CD4-positive, alpha-beta T cell treated with Interleukin-4 for 1 hour (primary cell): ENCODE measurements around the gene SELENOH.

Source experiments
- DNase-seq, 2 donors: peaks; one replicate each; pipeline ENCODE4 v3.0.0-alpha.2; 2020 to 2022

The SELENOH gene

GRCh38 chr11:57751176-57751575, 9.9 kb downstream of the SELENOH start:
- DNase-seq, result no peak

GRCh38 chr11:57751676-57752253, 10.5 kb downstream of the SELENOH start, which contains the start of gene BTBD18:
Gene BTBD18 (minus strand): TSS chr11:57751819. CDS start chr11:57751188, 631 bp downstream.
- peak in 1 of 2 donors; percentile 22 for DNase-seq

DNA sequence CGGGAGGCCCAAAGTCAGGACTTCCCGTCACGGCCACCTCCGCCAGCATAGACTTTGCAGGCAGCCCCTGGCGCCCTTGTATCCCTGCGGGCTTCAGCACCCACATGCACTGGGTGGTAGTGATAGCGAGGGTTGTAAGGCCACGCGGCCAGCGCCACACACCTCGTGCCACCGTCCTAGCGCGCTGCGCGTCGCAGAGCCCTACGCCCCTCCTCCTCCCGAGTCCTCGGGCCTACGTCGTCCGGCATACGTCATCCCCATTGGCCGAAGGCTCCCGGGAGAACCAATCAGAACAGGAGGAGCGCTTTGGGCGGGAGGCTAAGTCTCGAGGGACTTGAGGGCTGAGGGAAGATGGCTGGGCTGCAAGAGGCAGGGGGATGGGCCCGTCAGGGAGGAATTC, 11.7 kb downstream of the SELENOH start:
- no peak for DNase-seq

- DNase-seq, result no peak
Measured at GRCh38 chr11:57758174-57758573, 16.9 kb downstream of the SELENOH start.

GRCh38 chr11:57761301-57762234, 20.3 kb downstream of the SELENOH start, which contains the start of gene CTNND1:
Gene CTNND1 (plus strand): TSS chr11:57761802. CDS start chr11:57791479, 29,677 bp downstream.
- DNase-seq, result peak; percentile 16 to 54

DNA sequence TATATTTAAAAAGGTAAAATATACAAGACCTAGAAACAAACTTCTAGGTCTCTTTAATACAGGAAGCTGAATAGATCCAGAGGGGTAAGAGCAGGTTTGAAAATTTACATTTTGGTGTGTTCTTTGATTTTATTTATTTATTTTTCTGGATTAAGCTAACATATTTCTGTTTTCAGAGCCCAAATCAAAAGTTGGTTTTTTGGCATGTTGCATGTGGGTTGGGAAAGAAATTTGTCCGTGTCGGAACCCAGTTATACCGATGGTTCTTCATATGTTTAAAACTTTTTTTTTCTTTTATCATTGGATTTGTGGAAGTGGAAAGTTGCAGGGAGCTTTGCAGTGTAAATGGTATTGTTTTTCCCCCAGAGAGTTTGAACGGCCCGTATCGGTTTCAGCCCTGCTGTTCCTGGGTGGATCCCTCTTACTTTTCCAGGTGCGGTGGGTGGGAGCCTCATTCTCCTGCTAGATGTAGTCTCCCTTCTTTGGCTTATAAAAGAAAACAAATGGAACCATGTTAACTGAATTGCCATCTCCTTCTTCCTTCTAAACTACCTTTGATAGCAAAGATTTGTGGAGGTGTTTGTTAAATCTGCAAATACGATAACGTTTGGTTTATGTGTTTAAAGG, 21.1 kb downstream of the SELENOH start:
- DNase-seq, result no peak

DNA sequence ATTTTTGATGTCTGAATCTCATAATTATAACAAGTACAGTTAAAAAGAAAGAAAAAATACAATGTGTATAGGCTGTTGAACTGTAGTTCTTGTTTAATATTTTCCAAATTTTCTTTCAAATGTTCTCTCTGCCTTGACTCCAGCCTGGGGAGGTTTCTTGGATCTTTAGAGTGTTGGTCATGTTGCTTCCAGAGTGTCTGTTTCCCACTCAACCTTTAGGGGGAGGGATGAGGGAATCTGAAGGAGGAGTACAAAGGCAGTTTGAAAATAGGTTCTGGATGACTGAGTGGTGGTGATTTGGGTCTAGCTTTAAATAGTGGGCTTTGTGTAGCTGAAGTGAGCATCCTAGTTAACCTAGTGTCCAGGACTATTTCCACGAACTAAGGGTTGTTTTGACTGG, 22.3 kb downstream of the SELENOH start:
- no peak for DNase-seq

- no peak for DNase-seq
Measured at GRCh38 chr11:57764021-57764420, 22.7 kb downstream of the SELENOH start.

GRCh38 chr11:57764566-57764965, 23.3 kb downstream of the SELENOH start:
- no peak for DNase-seq

DNA sequence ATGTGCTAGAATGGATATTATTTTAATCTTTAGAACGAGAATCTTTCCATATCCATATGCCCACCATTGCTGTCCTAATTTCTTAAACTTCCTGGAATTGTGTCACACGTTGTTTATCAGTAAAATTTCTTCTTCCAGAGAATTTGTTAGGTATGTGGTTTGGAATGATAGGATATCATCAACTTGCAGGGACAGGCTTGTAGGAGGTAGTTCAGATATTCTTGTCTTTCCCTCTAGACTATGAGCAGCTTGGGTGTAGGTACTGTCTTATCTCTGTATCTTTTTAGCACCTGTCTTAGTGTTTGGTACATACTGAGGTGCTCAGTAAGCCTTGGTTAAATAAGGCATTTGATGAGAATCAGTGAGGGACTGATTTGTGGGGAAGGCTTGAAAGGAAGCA, 23.7 kb downstream of the SELENOH start:
- no peak for DNase-seq

DNA sequence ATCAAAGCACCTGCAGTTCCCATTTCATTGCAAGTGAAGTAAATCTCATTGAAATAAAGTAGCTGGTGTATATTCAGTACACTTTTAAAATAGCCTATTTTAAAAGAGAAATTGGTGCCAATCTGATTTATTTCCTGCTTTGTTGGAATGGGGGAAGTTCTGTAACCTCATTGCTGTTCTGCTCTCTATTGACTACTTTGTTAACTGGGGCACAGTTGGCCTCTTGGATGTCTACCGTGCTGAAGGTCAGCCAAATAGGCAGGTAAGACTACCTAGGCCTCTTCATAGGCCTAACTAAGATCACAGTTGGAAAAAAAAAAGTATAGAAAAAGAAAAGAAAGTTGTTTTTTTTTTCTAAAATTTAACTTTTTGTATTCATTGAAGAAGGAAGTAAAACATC, 29.5 kb downstream of the SELENOH start:
- no peak for DNase-seq

DNA sequence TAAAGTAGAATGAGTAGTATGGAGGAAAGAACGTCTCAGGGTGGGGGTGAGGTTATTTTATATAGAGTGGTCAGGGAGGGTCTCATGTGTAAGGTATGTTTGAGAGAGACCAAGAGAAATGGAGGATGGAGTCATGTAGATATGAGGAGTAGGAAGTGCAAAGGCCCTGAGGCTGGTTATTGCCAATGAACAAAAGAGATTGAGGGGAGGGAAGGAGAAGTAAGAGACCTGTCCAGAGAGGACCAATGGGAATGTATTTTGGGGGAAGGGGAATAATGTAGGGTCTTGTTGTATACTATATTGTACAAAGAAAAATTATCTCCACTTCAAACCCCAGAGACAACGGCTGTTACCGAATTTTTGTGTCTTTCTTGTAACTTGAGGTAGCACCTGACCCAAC, 30.1 kb downstream of the SELENOH start:
- DNase-seq, result no peak

- no peak for DNase-seq
Measured at GRCh38 chr11:57772562-57772961, 31.3 kb downstream of the SELENOH start.

GRCh38 chr11:57773026-57773598, 31.8 kb downstream of the SELENOH start:
- no peak for DNase-seq

GRCh38 chr11:57775491-57775890, 34.2 kb downstream of the SELENOH start:
- no peak for DNase-seq

- DNase-seq, result no peak
Measured at GRCh38 chr11:57776031-57776521, 34.8 kb downstream of the SELENOH start.

GRCh38 chr11:57776577-57777210, 35.4 kb downstream of the SELENOH start:
- no peak for DNase-seq

- DNase-seq, result no peak
Measured at GRCh38 chr11:57777969-57778317, 36.7 kb downstream of the SELENOH start.

DNA sequence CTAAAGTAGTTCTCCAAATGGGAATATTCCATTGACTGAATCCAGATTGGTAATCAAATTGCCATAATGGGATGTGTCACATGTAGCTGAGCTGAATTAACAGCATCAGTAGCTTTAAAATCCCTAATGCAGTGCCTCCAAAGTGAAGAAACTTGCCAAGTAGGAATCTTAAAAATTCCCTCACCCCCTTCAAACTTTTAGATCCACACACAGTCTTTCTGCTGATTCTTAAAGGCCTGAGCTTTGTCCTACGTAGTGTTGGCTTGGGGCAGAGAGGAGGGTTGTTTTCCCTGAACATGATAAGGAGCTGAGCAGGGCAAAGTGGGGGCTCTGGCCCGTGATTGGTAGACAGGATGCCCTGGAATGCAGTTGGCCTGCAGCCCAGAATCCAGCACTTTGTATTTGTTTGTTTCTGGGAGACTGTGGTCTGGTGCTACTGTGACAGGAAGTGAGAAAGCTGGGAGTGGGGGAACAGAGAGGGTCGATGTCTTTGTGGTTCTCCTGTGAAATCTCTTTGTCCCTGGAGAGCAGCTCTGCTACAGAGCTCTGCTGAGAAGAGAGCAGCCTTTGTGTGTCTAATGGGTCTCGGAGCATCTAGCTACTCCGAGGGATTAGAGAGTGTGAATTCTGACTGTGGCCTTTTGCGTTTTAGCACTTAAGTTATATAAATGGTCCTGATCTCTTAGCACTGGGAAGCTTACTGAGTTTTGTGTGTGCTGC, 37.2 kb downstream of the SELENOH start:
- DNase-seq, result no peak

- DNase-seq, result no peak
Measured at GRCh38 chr11:57779276-57779675, 38.0 kb downstream of the SELENOH start.

DNA sequence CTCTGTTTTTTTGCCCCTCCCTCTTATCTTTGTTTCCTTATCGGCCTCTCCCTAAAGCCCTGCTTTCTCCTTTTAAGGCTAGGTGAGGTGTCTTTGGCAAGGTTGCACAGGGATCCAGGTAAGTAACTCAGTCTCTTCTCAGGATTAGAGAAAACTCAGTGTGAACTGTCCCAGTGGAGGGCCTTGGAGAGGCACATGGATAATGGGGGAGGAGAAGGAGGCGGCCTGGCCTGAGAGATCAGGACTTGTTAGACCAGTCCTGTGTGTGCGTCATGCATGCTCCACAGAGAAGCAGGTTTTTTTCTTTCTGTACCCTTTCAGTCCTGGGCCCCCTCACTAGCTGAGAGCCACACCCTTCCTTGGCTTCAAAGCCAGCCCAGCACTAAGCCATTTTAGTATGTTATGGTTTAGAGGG, 40.2 kb downstream of the SELENOH start:
- no peak for DNase-seq

DNA sequence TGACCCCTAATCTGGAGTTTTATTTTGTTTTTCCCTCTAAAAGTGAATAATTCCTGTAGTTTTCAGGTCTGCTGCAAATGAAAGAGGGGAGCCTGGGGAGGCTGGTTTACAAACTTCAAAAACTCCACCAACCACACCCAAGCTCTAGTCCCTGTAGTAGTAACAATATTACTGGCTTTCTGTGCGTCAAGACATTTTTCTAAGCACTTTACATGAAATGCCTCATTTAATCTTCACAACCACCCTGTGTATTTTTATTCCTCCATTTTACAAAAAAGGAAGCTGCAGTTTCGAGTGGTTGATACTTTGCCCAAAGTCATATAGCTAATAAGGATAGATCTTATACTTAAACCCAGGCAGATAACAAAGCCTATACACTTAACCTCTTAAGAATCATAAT, 43.8 kb downstream of the SELENOH start:
- DNase-seq, result no peak
